HG03095 (cell line): Measurements from ENCODE around the gene TNFAIP2.
A peak's percentile ranks its signal among the peaks of the same experiment; 100 is the strongest.

ENCODE experiments used
- ATAC-seq: cut with Tn5 transposase; IDR thresholded peaks from one replicate; pipeline ENCODE4 v1.9.1; 2021; ENCODE audit warnings: moderate library complexity; ENCODE audit not compliant: unreplicated experiment

The TNFAIP2 gene

DNA sequence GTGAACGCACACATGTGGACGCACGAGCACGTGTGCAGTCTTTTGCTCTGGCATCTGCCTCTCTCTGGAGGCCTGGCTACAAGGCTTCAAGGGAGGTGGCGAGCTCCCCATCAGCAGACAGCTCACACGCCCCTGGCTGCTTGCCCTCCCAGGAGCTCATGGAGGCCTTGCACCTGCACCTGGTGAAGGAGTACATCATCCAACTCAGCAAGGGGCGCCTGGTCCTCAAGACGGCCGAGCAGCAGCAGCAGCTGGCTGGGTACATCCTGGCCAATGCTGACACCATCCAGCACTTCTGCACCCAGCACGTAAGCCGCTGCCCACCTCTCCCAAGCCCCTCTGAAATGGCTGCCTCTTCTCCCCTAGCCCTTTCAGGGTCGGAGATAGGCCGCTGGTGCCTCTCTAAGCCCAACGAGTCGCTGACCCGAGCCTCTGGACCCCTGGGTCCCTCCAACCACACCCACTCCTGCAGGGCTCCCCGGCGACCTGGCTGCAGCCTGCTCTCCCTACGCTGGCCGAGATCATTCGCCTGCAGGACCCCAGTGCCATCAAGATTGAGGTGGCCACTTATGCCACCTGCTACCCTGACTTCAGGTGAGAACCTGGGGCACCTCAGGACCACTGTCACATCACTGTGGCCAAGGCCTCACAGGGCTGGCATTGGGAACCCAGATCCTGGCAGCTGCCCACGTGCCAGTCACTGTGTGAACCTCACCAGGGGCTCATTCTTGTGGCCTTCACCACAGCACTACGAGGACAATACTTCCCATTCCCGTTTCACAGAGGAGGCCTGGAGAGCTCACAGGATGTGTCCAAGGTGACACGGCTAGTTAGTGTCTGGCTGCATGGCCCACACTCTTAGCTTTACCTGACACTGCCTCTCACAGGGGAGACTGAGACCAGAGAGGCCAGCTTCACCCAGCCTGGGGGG, 10.2 kb downstream of the TNFAIP2 start:
- no peak for ATAC-seq

DNA sequence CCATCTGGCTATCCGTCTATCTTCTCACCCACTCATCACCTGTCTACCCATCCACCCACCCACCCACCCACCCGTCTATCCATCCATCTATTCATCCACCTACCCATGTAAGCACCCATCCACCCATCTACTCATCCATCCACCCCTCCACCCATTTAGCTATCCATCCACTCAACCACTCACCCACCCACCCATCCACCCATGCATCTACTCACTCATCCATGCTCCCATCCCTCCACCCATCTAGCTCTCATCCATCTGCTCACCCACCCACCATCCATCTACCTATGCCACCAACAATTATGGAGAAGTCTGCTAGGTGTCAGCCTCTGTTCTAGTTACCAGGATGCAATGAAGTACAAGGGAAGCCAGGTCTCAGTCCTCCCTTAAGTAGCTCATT, 11.1 kb downstream of the TNFAIP2 start:
- no peak for ATAC-seq

DNA sequence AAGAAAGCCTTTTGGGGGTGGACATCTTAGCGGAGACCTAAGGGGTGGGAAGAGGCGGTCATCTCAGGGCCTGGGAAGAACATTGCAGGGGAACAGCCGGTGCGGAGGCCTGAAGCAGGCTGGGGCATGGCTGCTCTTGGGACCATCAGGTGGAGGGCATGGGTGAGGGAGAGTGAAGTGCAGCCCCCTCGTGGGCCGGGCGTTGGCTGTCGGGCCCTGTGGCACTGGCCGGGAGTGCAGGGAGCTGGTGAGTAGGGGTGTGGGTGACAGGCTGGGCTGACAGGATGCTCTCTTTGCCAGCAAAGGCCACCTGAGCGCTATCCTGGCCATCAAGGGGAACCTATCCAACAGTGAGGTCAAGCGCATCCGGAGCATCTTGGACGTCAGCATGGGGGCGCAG, 11.7 kb downstream of the TNFAIP2 start:
- ATAC-seq = no peak

DNA sequence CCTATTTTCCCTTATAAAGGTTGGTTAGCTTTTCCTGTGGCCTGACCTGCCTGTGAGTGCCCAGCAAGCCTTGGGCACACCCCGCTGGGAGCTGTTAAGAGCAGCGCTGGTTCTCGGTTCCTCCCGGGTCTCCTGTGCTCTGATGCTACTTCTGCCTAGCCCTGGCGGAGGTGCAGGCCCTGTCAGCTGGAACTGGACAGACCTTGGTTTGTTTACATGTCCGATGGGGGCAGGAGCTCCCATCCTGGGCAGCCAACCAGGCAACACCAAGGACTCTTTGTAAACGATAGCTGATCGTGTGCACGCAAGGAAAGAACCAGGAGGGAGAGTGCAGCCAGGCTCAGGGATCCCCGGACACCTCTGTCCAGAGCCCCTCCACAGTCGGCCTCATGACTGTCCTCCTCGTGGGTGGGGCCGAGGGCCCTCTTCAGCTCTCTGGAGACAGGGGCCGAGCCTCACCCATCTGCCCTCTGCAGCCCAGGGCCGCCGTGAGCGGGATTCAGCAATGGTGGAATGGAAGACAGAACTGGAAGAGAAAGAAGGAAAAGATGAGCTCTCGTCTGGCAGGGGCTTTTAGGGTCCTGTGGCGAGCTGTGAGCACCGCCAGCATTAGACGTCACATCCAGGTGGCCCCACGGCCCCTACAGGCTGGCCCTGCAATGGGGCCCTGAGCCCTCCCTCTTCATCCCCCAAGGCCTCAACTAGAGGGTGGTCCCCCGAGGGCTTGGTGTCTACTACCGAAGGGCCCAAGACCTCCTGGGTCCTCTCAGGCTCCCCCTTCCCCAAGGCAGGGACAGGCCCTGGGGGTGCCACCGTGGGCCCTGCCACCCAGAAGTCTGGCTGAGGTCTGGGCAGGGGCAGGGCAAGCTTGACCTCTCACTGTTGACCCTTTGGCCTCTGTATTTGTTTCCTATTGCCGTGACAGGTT, 12.3 kb downstream of the TNFAIP2 start:
- no peak for ATAC-seq

DNA sequence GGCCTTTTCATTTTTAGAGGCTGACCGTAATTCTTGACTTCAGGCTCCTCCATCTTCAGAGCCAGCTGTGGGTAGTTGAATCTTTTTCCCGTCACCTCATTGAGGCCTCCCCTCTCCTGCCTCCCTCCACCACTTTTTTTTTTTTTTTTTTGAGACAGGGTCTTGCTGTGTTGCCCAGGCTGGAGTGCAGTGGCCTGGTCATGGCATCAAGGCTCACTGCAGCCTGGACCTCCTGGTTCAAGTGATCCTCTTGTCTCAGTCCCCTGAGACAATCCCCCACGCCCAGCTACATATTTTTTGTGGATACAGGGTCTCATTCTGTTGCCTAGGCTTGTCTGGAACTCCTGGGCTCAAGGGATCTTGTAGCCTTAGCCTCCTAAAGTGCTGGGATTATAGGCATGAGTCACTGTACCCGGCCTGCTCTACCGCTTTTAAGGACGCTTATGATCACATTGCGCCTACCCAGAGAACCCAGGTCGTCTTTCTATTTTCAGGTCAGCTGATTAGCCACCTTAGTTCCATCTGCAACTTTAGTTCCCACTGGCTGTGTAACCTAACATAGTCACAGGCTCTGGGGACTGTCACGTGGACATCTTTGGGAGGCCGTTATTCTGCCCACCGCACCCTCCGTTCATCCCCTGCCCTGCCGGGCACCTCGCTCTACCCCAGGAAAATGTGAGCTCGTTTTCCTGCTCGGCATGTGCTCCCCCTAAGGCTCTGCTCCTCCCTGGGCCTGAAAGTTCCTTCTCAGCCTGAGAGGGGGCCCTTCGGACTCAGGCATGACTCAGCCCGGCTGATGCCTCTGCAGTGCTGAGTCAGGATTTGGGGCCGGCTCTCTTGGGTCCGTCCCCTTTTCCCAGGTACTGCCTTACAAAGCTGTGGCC, 13.4 kb downstream of the TNFAIP2 start:
- no peak for ATAC-seq

DNA sequence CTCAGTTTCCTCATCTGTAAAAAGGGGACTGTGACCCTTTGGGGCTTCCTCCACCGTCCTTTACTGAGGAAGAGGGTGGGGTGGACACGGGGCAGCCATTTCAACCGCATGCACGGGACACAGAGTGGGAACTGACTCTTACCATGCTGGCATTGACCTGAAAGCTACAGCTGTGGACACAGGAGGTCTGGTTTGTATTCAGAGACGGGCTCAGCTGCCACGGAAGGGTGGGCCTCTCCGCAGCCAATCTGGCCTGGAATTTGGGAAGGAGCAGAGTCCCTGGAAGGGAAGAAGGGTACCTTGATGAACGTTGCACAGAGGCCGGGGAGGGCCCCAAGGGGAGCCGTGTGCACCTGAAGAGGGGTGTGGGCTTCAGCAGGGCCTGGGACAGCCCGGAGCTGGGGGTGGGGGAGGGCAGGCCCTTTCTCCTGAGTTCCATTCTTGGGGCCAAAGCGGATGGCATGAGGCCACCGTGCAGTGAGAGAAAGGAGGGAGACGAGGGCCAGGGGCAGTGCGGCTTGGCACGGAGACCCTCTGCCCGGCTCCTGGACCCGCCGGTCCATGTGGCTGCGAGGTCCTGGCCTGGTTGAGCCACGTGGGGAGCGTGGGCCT, 14.5 kb downstream of the TNFAIP2 start:
- no peak for ATAC-seq

DNA sequence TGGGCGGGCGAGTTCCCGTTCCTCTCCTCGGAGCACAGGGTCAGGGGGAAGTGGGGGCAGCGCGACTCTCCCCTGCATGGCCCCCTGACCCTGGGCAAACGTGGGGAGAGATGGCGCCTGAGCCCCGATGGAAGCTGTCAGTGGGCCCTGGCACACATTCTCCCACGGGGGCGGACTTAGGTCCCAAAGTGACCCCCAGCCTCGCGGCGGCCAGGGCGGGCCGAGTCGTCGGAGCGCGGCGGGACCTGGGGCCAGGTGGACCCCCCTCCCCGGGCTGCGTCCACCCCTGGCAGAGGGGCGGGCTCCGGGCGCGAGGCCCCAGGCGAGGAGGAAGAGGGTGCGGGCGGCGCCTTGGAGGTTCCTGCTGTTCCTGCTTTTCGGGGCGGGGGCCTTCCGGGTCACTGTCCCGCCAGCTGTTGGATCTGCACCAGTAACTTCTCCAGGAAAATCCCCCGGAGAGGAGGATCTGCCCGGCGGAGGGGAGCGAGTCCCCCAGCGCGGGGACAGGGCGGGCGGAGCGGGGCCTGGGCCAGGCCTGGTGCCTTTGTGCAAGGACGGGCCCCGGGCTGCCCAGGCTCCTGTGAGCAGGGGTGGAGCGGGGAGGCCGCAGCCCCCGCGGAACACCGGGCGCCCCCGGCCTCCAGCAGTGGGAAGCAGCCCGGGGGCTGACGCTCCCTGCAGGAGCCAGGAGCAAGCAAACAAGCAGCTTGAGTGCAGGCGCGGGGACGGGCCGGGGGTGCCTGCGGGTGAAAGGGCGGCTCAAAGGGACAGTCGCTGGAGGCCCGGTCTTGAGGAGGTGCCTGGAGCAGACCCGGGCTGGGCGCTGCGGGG, 15.3 kb downstream of the TNFAIP2 start:
- ATAC-seq = no peak

DNA sequence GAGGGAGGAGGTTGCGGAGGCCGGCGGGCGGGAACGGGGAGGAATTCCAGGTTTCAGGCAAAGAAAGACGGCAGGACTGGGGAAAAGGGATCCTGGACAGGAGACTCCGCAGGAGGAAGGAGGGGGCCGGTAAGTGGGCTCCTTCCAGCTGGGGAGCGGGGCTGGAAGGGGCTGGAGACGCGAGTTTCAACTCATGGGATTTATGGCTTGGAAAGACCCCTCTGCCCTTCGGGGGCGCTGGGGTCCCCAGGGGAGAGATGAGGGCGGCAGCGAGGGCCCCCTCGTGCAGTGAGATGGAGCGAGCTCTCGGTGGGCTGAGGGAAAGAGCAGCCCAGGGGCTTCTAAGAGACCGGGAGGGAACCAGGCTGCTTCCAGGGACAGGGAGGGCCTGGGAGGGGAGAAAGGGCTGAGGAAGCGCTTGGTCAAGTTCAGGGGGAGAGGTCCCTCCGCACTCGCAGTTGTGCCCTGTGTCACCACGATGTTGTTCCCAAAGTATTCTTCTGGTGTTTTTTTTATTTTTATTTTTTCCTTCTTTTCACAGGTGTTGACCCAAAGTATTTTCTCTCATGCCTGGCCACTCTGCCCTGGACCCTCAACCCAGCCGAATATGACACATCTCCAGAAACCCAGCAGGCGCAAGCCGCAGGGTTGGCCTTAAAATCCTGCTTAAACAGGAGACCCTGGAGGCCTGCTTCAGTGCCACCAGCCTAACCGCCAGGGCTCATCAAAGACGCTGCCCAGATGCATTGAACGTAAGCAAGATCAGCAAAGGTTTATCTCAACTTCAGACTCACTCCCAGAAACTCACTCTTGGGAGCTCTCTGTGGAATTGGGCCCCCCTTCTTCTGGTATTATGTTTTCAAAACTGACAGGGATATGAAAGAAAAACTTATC, 16.1 kb downstream of the TNFAIP2 start:
- ATAC-seq = no peak

DNA sequence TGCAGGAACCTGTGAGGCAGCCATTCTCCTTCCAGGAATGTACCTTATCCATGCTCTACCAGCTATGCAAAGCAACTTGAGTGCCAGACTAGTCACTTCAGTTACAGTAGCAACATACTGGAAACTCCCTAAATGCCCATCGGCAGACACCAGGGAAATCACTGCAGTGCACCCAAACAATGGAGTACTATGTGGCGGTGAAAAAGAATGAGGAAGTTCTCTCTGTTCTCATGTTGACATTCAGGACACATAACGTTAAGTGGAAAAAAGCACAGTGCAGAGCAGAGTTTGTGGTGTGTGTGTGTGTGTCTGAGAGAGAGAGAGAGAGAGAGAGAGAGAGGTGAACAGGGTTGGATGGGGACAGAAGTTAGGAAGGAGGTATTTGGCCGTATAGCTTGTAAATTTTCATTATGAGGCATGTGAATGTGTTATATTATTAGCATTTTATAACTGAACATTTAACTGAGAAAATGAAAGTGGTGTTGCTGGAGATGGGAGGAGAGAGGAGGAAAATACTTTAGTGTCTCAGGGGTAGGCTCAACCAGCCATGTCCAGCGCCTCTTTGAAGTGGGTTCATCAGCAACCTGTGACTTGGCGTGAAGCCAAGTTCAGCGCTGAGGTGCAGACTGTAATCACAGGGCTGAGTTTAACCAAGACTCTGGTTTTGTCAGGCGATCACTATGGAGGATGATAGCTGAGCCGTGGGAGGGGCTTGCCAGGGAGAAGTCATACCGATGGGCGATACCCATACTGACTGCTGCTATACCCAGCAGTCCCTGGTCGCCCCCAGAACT, 17.3 kb downstream of the TNFAIP2 start:
- ATAC-seq = peak; percentile 61

DNA sequence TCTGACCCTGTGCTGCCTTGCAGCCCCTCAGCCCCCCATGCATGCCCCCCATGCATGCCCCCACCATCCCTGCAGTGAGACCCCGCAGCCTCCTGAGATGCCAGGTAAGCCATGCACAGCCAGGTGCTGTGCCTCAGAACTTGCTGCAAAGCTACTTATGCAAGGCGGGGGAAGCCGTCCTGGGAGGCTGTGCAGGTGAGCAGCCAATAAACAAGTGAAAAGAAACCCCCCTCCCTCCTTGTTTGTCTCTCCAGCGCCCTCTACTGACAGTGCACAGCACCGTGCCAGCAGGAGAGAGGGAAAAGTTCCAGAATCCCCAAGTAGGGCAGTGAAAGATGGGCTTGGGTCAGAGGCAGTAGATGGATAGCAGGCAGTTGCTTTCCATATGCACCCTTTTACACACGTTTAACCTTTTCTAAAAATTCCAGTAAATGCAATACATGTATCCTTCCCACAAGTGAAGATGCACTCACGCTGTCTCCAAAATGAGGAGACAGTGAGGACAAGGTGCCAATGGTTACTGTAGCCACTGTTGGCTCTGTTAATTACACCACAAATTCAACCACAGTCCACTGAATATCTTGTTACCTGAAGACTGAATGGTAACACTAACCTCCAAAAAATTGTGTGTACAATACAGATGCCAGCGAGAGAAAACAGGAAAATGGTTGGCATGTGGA, 18.0 kb downstream of the TNFAIP2 start:
- no peak for ATAC-seq

DNA sequence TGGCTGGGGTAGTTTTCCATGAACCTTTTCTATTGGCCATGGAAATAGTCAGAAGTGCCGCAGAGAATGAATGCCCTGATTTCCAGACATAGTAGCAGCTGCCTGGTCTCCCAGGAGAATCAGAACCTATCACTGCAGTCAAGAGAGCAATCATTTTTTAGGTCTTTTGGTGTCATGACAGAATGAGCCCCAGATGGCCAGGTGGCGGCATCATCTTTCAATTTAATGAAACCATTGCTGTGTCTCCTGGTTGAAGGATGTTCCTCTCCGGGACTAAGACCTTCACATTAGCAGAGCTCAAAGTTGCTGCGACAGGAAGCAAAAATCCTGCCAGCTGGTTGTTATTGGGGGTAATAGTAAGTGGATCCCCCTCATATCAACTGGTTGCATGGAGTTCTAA, 18.8 kb downstream of the TNFAIP2 start:
- no peak for ATAC-seq

DNA sequence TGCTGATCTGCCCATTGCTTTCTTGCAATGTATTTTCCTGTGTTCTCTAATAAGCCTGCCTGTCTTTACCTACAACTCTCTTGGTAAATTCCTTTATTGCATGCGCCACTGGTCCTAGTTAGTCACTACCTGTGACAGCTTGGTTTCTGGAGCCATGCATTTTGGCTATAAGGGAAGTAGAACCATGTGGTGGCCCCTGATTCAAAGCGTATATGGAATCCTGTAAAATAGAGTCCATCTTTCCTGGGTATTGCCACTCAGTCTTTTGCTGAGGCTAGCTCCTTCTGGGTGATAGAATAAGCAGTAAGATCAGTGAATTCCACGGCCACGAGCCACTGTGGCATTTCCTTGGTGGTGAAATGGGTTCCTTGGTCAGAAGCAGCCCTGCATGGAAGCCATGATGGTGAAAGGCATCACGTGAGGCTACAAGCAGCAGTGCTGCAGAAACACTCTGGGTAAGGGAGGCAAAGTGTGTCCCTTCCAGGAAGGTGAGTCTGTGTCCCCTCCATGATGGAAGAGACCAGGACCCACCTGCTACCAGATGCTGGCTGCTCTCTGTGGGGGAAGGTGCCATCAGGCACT, 19.6 kb downstream of the TNFAIP2 start:
- ATAC-seq = no peak

DNA sequence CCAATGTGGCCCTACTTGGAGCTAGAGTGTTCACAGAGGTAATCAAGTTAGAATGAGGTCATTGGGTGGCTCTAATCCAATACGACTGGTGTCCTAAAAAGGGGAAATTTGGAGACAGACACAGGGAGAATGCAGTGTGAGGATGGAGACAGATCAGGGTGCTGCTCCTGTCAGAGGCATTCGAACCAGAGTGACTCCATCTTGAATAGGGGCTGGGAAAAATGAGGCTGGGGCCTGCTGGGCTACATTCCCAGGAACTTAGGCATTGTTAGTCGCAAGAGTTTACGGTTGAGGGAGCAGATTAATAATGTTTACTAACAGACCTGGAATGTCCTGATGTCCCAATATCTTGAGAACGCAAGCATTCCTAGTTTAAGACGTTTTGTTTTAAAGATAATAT, 20.2 kb downstream of the TNFAIP2 start:
- no peak for ATAC-seq

DNA sequence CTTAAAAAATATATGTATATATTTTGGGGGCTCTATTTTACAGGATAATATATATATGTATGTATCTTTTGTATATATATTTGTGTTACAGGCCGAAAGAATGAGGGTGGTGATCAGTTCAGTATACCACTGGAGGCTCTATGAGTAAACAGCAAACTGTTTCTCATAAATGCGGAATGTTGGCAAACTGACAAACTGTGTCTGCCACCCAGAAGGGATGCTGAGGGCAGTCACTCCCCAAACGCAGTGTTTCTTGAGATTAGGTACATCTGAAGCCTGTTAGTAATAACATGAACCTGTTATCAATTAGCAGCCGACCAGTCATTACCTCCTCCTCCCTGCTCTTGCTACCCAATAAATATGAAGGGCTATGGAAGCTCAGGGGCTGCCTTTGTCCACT, 20.8 kb downstream of the TNFAIP2 start:
- ATAC-seq = no peak

DNA sequence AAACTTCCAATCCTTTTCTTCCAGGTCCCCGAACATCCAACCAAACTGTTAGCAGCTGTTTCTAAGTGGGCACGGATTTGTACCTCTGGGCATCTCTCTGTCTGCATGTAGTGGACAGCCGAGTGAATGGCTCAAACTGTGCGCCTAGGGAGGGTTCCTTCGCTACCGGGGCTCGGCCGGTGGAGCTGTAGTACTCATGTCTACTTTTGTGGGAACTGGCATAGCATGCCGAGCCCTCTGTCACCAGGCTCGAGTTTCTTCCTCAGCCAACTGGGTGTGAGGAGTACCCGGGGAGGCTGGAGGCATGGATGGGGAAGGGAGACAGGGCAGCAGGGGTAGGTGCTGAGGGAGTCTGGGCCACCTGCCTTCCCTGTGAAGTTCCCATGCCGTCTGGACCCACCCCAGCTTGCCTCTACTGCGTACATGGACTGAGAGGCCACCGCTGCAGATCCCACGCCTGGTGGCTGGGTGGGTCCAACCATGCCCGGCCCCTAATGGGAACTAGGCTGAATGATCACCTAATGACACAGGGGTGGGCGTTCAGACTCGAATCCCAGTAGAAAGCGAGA, 23.0 kb downstream of the TNFAIP2 start:
- no peak for ATAC-seq
